GM20000 (cell line): ENCODE data around the gene TBATA.

ENCODE experiments used
- DNase-seq: peaks from one replicate; pipeline ENCODE4 v3.0.0; 2012; ENCODE audit warnings: low spot score
- CTCF ChIP-seq: IDR thresholded peaks from 2 replicates; pipeline ENCODE4 v1.5.1; 2012; ENCODE audit warnings: mild to moderate bottlenecking, control low read depth; ENCODE audit errors: extremely low read depth, missing control alignments

TBATA gene

DNA sequence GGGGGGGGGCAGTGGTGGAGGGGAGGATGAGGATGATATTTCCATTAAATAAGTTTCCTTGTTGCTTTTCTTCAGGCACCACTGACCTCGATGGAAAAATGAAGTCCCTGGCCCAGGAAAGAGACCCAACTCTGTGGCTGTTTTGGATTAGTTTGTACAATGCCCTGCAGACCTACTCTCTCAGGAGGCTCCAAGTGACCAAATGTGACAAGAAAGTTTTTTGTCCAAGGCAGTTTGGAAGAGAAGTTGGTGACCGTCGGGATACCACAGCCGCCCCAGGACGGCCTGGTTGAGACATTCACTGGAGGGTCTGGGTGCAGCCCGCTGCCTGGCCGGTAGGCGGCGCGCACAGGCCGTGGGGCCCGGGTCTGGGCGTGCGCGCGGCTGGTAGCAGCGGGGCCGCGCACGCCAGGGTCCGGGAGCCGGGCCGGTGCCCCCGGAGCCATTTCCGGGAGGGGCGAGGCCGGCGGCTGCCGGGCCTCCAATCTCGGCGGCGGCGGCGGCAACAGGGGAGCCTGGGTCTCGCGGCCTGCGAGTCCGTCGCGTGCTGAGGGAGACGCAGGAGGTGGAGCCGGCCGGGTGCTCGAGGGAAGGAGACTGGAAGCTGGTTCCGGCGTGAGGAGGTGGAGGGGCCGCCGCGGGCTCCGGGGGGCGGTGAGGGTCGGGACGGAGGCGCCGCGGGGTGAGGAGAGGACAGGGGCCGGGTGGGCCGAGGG, 30.5 kb upstream of the TBATA start, which contains the start of gene SGPL1:
Gene SGPL1, plus strand, starts transcription at position 445 of the 716 bp plus-strand sequence. CDS start 906 bp downstream, outside the sequence.
- peak; percentile 99 for TF ChIP-seq CTCF
- peak; percentile 99 for DNase-seq

GRCh38 chr10:70814126-70814525, 28.9 kb upstream of the TBATA start:
- no peak for TF ChIP-seq CTCF
- no peak for DNase-seq

GRCh38 chr10:70812814-70813213, 27.6 kb upstream of the TBATA start:
- no peak for TF ChIP-seq CTCF
- no peak for DNase-seq

- DNase-seq, result no peak
- TF ChIP-seq CTCF, result no peak
Measured at GRCh38 chr10:70811881-70812280, 26.7 kb upstream of the TBATA start.

GRCh38 chr10:70810967-70811366, 25.8 kb upstream of the TBATA start:
- DNase-seq, result no peak
- no peak for TF ChIP-seq CTCF

GRCh38 chr10:70809726-70810125, 24.5 kb upstream of the TBATA start:
- no peak for DNase-seq
- TF ChIP-seq CTCF, result no peak

DNA sequence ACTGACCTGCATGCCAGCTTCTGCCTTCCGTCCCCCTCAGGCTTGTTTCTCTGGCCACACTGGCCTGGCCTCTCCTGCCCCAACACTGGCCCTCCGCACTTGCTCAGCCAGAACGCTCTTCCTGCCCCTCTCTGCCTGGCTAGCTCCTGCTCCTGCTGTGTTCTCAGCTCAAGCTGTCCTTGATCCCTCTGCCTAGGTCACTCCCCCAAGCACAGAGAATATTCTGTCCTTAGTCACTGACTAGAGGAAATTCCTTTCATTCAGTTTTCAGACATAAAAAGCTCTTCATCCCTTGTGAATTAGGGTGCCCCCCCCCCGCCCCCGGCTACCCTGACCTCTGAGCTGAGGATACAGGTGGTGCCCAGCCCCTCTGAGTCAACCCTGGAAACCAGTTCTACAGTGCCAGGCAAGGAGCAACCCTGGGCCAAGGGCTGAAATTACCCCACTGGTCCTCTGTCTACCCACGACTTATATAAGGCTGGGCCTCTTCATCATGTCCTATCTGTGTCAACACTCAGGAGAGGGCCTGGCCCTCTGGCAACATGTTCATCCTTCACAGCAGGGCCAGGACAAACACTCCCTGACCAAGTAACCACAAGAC, 23.9 kb upstream of the TBATA start:
- DNase-seq, result no peak
- TF ChIP-seq CTCF, result no peak
